H1 (cell line): ENCODE measurements around the gene SNX2. TPM values are rescaled to one million over a fixed set of nuclear protein-coding genes. Genes with fewer than 3 reads are reported as not detected.

ENCODE experiments used
- CTCF ChIA-PET: fragments of 300-600 bp; sonication (Branson Sonifier 250); formaldehyde crosslinking; loops from one replicate; lab custom pipeline; 2021; ENCODE audit not compliant: partially characterized antibody; lab: Charles Lee
- POLR2A ChIA-PET: fragments of 300-600 bp; sonication (Branson Sonifier 250); formaldehyde crosslinking; loops from one replicate; lab custom pipeline; 2021; ENCODE audit warnings: inconsistent platforms; ENCODE audit not compliant: partially characterized antibody; lab: Charles Lee
- DNase-seq, 2 experiments: peaks; one replicate each; pipeline versions ENCODE4 v3.0.0 to v3.0.0-alpha.2; 2010 to 2022; ENCODE audit warnings: low spot score in 2 of 2, low read depth in 1 of 2, mixed read lengths in 1 of 2
- FAIRE-seq: peaks from 2 replicates; lab custom pipeline; 2011; peaks lifted over from hg19 to GRCh38; lab: Jason Lieb, UNC
- H2AFZ ChIP-seq: 2 replicates; pipeline ENCODE4 v1.8.1; 2012; ENCODE audit warnings: low read length, inconsistent platforms
- H2AK5ac ChIP-seq: 2 replicates; pipeline ENCODE4 v1.6.1; 2013; ENCODE audit warnings: low read depth, low read length
- H2BK120ac ChIP-seq: replicated peaks from 2 replicates; pipeline ENCODE3; 2013; ENCODE audit warnings: low read depth, low read length, inconsistent platforms
- H2BK12ac ChIP-seq: 2 replicates; pipeline ENCODE4 v1.6.1; 2013; ENCODE audit warnings: low read depth, low read length
- H2BK15ac ChIP-seq: 2 replicates; pipeline ENCODE4 v1.6.1; 2013; ENCODE audit warnings: low read length
- H2BK20ac ChIP-seq: 2 replicates; pipeline ENCODE4 v1.6.1; 2013; ENCODE audit warnings: low read length
- H2BK5ac ChIP-seq: 2 replicates; pipeline ENCODE4 v1.6.1; 2013; ENCODE audit warnings: low read depth, low read length
- H3K14ac ChIP-seq: 2 replicates; pipeline ENCODE4 v1.6.1; 2013; ENCODE audit warnings: inconsistent platforms; ENCODE audit not compliant: insufficient read length
- H3K18ac ChIP-seq: 2 replicates; pipeline ENCODE4 v1.6.1; 2013; ENCODE audit warnings: low read length; ENCODE audit errors: extremely low read depth
- H3K23ac ChIP-seq: 2 replicates; pipeline ENCODE4 v1.6.1; 2013; ENCODE audit warnings: inconsistent platforms; ENCODE audit not compliant: insufficient read length
- H3K23me2 ChIP-seq: 2 replicates; pipeline ENCODE4 v1.6.1; 2013; ENCODE audit warnings: low read depth, low read length
- H3K27ac ChIP-seq: 2 replicates; pipeline ENCODE4 v1.6.1; 2011; ENCODE audit warnings: low read depth, low read length, inconsistent platforms
- H3K27me3 ChIP-seq, 4 experiments: replicated peaks in 1 of 4; 1 replicate in 1 of 4; 2 replicates in 3 of 4; pipeline versions ENCODE4 v1.6.1 to v1.8.1; 2011 to 2013; ENCODE audit warnings: low read length in 3 of 4, mild to moderate bottlenecking in 3 of 4, inconsistent platforms in 2 of 4, mixed read lengths in 2 of 4, moderate library complexity in 1 of 4; ENCODE audit not compliant: control insufficient read depth in 3 of 4, insufficient read depth in 3 of 4; ENCODE audit errors: extremely low read depth in 1 of 4
- H3K36me3 ChIP-seq, 4 experiments: 2 replicates each; pipeline versions ENCODE4 v1.6.1 to v1.8.1; 2011 to 2013; ENCODE audit warnings: mild to moderate bottlenecking in 4 of 4, low read length in 3 of 4, moderate library complexity in 2 of 4, control low read depth in 1 of 4, inconsistent platforms in 1 of 4; ENCODE audit not compliant: insufficient read depth in 4 of 4, control insufficient read depth in 2 of 4
- H3K4ac ChIP-seq: replicated peaks from 2 replicates; pipeline ENCODE3; 2013; ENCODE audit warnings: low read length, low read depth, mixed read lengths, inconsistent platforms; ENCODE audit not compliant: insufficient read length
- H3K4me1 ChIP-seq, 4 experiments: replicated peaks in 1 of 4; 1 replicate in 1 of 4; 2 replicates in 3 of 4; pipeline versions ENCODE4 v1.6.1 to v1.8.1; 2011 to 2013; ENCODE audit warnings: low read length in 3 of 4, inconsistent platforms in 2 of 4, mixed read lengths in 1 of 4; ENCODE audit not compliant: insufficient read depth in 4 of 4, control insufficient read depth in 3 of 4
- H3K4me2 ChIP-seq, 2 experiments: 2 replicates each; pipeline versions ENCODE4 v1.6.1 to v1.8.1; 2011 to 2013; ENCODE audit warnings: low read depth in 2 of 2, low read length in 2 of 2, control low read depth in 1 of 2, inconsistent platforms in 1 of 2, mild to moderate bottlenecking in 1 of 2; ENCODE audit not compliant: insufficient read depth in 1 of 2
- H3K4me3 ChIP-seq, 4 experiments: fragments of 200-600, 300-600 bp in 1 of 4; sonication (generic), shearing (Covaris generic), sonication (Bioruptor Twin) in 1 of 4; 2 replicates each; pipeline versions ENCODE4 v1.5.1 to v1.8.1; 2011 to 2016; ENCODE audit warnings: low read length in 4 of 4, low read depth in 3 of 4, control low read depth in 2 of 4, inconsistent platforms in 2 of 4, mild to moderate bottlenecking in 2 of 4, mixed read lengths in 1 of 4, moderate library complexity in 1 of 4; ENCODE audit not compliant: insufficient read depth in 2 of 4; ENCODE audit errors: extremely low read depth in 1 of 4
- H3K56ac ChIP-seq: replicated peaks from 2 replicates; pipeline ENCODE3; 2013; ENCODE audit warnings: low read depth, mild to moderate bottlenecking, mixed read lengths, low read length, inconsistent platforms; ENCODE audit not compliant: insufficient read length
- H3K79me1 ChIP-seq: 2 replicates; pipeline ENCODE4 v1.6.1; 2013; ENCODE audit warnings: low read depth, low read length, control low read depth
- H3K79me2 ChIP-seq, 2 experiments: 2 replicates each; pipeline versions ENCODE4 v1.6.1 to v1.8.1; 2012 to 2013; ENCODE audit warnings: low read length in 2 of 2, mild to moderate bottlenecking in 2 of 2, inconsistent platforms in 1 of 2; ENCODE audit not compliant: insufficient read depth in 2 of 2, control insufficient read depth in 1 of 2
- H3K9ac ChIP-seq, 4 experiments: replicated peaks in 1 of 4; 1 replicate in 1 of 4; 2 replicates in 3 of 4; pipeline versions ENCODE4 v1.6.1 to v1.8.1; 2011 to 2013; ENCODE audit warnings: low read depth in 3 of 4, low read length in 3 of 4, control low read depth in 2 of 4, mild to moderate bottlenecking in 2 of 4, moderate library complexity in 2 of 4, inconsistent platforms in 1 of 4; ENCODE audit errors: extremely low read depth in 1 of 4
- H3K9me3 ChIP-seq, 2 experiments: 2 replicates each; pipeline versions ENCODE4 v1.6.1 to v1.8.1; 2012 to 2013; ENCODE audit warnings: mild to moderate bottlenecking in 2 of 2, moderate library complexity in 2 of 2, control low read depth in 1 of 2, inconsistent platforms in 1 of 2, low read depth in 1 of 2, low read length in 1 of 2, mixed read lengths in 1 of 2; ENCODE audit not compliant: insufficient read depth in 2 of 2
- H4K20me1 ChIP-seq, 2 experiments: replicated peaks in 1 of 2; 2 replicates each; pipeline versions ENCODE3 to v1.8.1; 2011 to 2013; ENCODE audit warnings: inconsistent platforms in 2 of 2, low read length in 2 of 2, mild to moderate bottlenecking in 1 of 2; ENCODE audit not compliant: insufficient read depth in 2 of 2, control insufficient read depth in 1 of 2
- H4K5ac ChIP-seq: 2 replicates; pipeline ENCODE4 v1.6.1; 2013; ENCODE audit warnings: low read length, low read depth, mixed read lengths, inconsistent platforms; ENCODE audit not compliant: insufficient read length
- H4K8ac ChIP-seq: 2 replicates; pipeline ENCODE4 v1.8.0; 2013; ENCODE audit warnings: mild to moderate bottlenecking, moderate library complexity, low read length, inconsistent platforms; ENCODE audit not compliant: insufficient read depth; ENCODE audit errors: extremely low read depth
- H4K91ac ChIP-seq: replicated peaks from 2 replicates; pipeline ENCODE3; 2013; ENCODE audit warnings: low read length, mixed read lengths, inconsistent platforms; ENCODE audit not compliant: insufficient read length
- ATF2 ChIP-seq: IDR thresholded peaks from 2 replicates; pipeline ENCODE4 v1.6.1; 2012; ENCODE audit warnings: low read length, inconsistent platforms
- CBX8 ChIP-seq: fragments of 300-800, 300-1000 bp; sonication (generic); IDR thresholded peaks from 2 replicates; pipeline ENCODE4 v1.7.1; 2016; ENCODE audit warnings: low read depth, low read length, borderline replicate concordance
- CTBP2 ChIP-seq: IDR thresholded peaks from 2 replicates; pipeline ENCODE4 v1.7.0; 2011; ENCODE audit warnings: borderline replicate concordance, mild to moderate bottlenecking, moderate library complexity, mixed read lengths, low read length; ENCODE audit not compliant: insufficient read depth, insufficient read length
- KDM5A ChIP-seq: fragments of 200-600 bp; IDR thresholded peaks from 2 replicates; pipeline ENCODE4 v1.7.1; 2012; ENCODE audit warnings: mild to moderate bottlenecking, low read length, inconsistent platforms, mixed read lengths
- NRF1 ChIP-seq: IDR thresholded peaks from 2 replicates; pipeline ENCODE4 v1.6.1; 2011; ENCODE audit warnings: mild to moderate bottlenecking, low read depth, low read length, improper control_type of control experiment
- WGBS, 2 experiments: shearing (Covaris generic) in 1 of 2; methylation state at CpG; one replicate each; pipeline versions ENCODE4 v1.1.6 to v1.1.7; 2013 to 2015; ENCODE audit warnings: low lambda C conversion rate in 2 of 2, mixed read lengths in 2 of 2, inconsistent platforms in 1 of 2, low coverage in 1 of 2, missing lambda C conversion rate in 1 of 2; ENCODE audit not compliant: insufficient replicate concordance in 2 of 2, insufficient coverage in 1 of 2, insufficient read length in 1 of 2; ENCODE audit errors: extremely low coverage in 1 of 2, missing lambda C conversion rate in 1 of 2; 5-methylcytosine and 5-hydroxymethylcytosine counted together
- polyA plus RNA-seq, 7 experiments: library from polyadenylated mRNA; depleted of rRNA in 3 of 7; stranded (reverse) in 5 of 7; unstranded in 2 of 7; fragments of >200 nt in 5 of 7; fragments of 200-250 nt in 2 of 7; gene quantifications; 1 replicate in 5 of 7; 2 replicates in 1 of 7; 4 replicates in 1 of 7; pipeline versions ENCODE4 v1.2.1 to v1.2.3, GENCODE V29; 2011 to 2013; ENCODE audit warnings: missing spikeins in 2 of 7, mixed read lengths in 2 of 7
- total RNA-seq: library from RNA; stranded (reverse); fragmentation: NEBNext Ultra II Directional; extraction: Animal tissue kit (Norgen Biotek cat#: 25700); gene quantifications from 2 replicates; pipeline ENCODE4 v1.2.1, GENCODE V29; 2021

SNX2 gene
- total and polyA plus RNA-seq, 2 of the 8 experiments (the other 6 are each of a cell fraction or from before 2014, with no cell fraction given) = 51.0 to 61.2 TPM

GRCh38 chr5:122810405-122810804, 35.5 kb downstream of the SNX2 start:
- Histone ChIP-seq H3K4me2 (no peak overlapping the region), H2BK5ac (no peak overlapping the region), H3K36me3 (peaks cover 0 to 14% (median 2%) of the 10 kb centered on the region in 4 experiments; a peak in 1 of 8 replicates), H2BK12ac (no peak overlapping the region), H4K8ac (no peak overlapping the region), H3K23ac (no peak overlapping the region), H2AK5ac (no peak overlapping the region), H4K91ac (no peak overlapping the region), H3K79me1 (no peaks in the 10 kb centered on the region), H3K9me3 (no peaks in the 10 kb centered on the region), H4K20me1 (no peaks in the 10 kb centered on the region), H2AFZ (no peak overlapping the region), H4K5ac (no peak overlapping the region), H3K14ac (no peak overlapping the region), H2BK120ac (no peak overlapping the region), H3K27ac (no peak overlapping the region), H2BK20ac (no peak overlapping the region), H3K23me2 (no peaks in the 10 kb centered on the region), H3K79me2 (no peaks in the 10 kb centered on the region), H3K9ac (no peak overlapping the region), H3K4ac (no peak overlapping the region), H2BK15ac (no peak overlapping the region), H3K18ac (no peak overlapping the region), H3K4me3 (no peak overlapping the region), H3K56ac (no peak overlapping the region), H3K27me3 (no peaks in the 10 kb centered on the region), H3K4me1 (peaks cover 0 to 2% (median 0%) of the 10 kb centered on the region in 4 experiments; a peak in 1 of 7 replicates)
- ChIA-PET POLR2A (no interaction called here), CTCF (no interaction called here)
- FAIRE-seq (no peak), DNase-seq (no peak)
- TF ChIP-seq KDM5A = no peak
- TF ChIP-seq CBX8 = no peak
- no peak for TF ChIP-seq ATF2
- TF ChIP-seq NRF1 = no peak
- no peak for TF ChIP-seq CTBP2
- 94% methylated on average over 2 of the region's 2 CpGs; no CpG with 5 or more reads in 1 of the 2 experiments for WGBS, 2 experiments
